Umbilical cord (tissue), 2 donors: ENCODE measurements around the gene ATP4A. TPM values are rescaled to one million over a fixed set of nuclear protein-coding genes. Genes with fewer than 3 reads are reported as not detected.
A peak's percentile ranks its signal among the peaks of the same experiment; 100 is the strongest.
"Not testable (repeated sequence)": the region's sequence is repeated elsewhere in the genome, so short reads cannot be mapped to it uniquely, and the experiment has no call there.

Experiments
- DNase-seq: peaks from one replicate; pipeline ENCODE4 v3.0.0-alpha.2; 2015; ENCODE audit warnings: low spot score
- total RNA-seq: library from RNA; depleted of rRNA; stranded (reverse); fragments of >200 nt; gene quantifications from one replicate; pipeline ENCODE4 v1.2.3, GENCODE V29; 2014; ENCODE audit warnings: low replicate concordance; ENCODE audit not compliant: insufficient read depth

Gene ATP4A
- not detected for total RNA-seq

GRCh38 chr19:35563207-35563829 lies at the start of gene ATP4A:
Gene ATP4A, minus strand, starts transcription at chr19:35563658. Its CDS starts 29 bp downstream, at chr19:35563629.
- no peak for DNase-seq

GRCh38 chr19:35612559-35613321 lies 49.3 kb upstream of the ATP4A start, which contains the start of gene HAUS5:
Gene HAUS5, plus strand, starts transcription at chr19:35612735. Its CDS starts 60 bp downstream, at chr19:35612795.
- DNase-seq, result peak; percentile 92

GRCh38 chr19:35612224-35612558 lies 48.7 kb upstream of the ATP4A start:
- no peak for DNase-seq

- no peak for DNase-seq
Measured at GRCh38 chr19:35609851-35610353, 46.4 kb upstream of the ATP4A start.

GRCh38 chr19:35608251-35608650 lies 44.8 kb upstream of the ATP4A start:
- no peak for DNase-seq

- no peak for DNase-seq
Measured at GRCh38 chr19:35607661-35608060, 44.2 kb upstream of the ATP4A start.

- not testable (repeated sequence) for DNase-seq
Measured at GRCh38 chr19:35607170-35607569, 43.7 kb upstream of the ATP4A start.

GRCh38 chr19:35604436-35604835 lies 41.0 kb upstream of the ATP4A start:
- DNase-seq, result not testable (repeated sequence)

GRCh38 chr19:35601971-35602370 lies 38.5 kb upstream of the ATP4A start:
- DNase-seq, result no peak

GRCh38 chr19:35596366-35596999 lies 33.0 kb upstream of the ATP4A start:
- DNase-seq, result no peak

GRCh38 chr19:35595928-35596327 lies 32.5 kb upstream of the ATP4A start:
- DNase-seq, result no peak

- not testable (repeated sequence) for DNase-seq
Measured at GRCh38 chr19:35595026-35595425, 31.6 kb upstream of the ATP4A start.

GRCh38 chr19:35592226-35592625 lies 28.8 kb upstream of the ATP4A start:
- DNase-seq, result peak; percentile 47

GRCh38 chr19:35590875-35591274 lies 27.4 kb upstream of the ATP4A start:
- DNase-seq, result no peak

- DNase-seq, result no peak
Measured at GRCh38 chr19:35587321-35587720, 23.9 kb upstream of the ATP4A start.

- no peak for DNase-seq
Measured at GRCh38 chr19:35585848-35586247, 22.4 kb upstream of the ATP4A start, which contains the start of gene PMIS2. Gene PMIS2, plus strand, starts transcription at chr19:35586173. Its CDS starts 87 bp downstream, at chr19:35586260.

GRCh38 chr19:35582760-35583159 lies 19.3 kb upstream of the ATP4A start:
- DNase-seq, result no peak

- peak; percentile 9 for DNase-seq
Measured at GRCh38 chr19:35578707-35579106, 15.2 kb upstream of the ATP4A start.

- no peak for DNase-seq
Measured at GRCh38 chr19:35577918-35578317, 14.5 kb upstream of the ATP4A start.

- DNase-seq, result no peak
Measured at GRCh38 chr19:35571406-35571965, 8.0 kb upstream of the ATP4A start.

- no peak for DNase-seq
Measured at GRCh38 chr19:35569281-35569781, 5.9 kb upstream of the ATP4A start.

- DNase-seq, result no peak
Measured at GRCh38 chr19:35566738-35567137, 3.3 kb upstream of the ATP4A start.
